CD4-positive, alpha-beta T cell treated with Interleukin-15 for 1 hour (primary cell): ENCODE data around the gene ATG5.
A peak's percentile ranks its signal among the peaks of the same experiment; 100 is the strongest.

Source experiments
- DNase-seq: peaks from one replicate; pipeline ENCODE4 v3.0.0-alpha.2; 2020

ATG5 gene

DNA sequence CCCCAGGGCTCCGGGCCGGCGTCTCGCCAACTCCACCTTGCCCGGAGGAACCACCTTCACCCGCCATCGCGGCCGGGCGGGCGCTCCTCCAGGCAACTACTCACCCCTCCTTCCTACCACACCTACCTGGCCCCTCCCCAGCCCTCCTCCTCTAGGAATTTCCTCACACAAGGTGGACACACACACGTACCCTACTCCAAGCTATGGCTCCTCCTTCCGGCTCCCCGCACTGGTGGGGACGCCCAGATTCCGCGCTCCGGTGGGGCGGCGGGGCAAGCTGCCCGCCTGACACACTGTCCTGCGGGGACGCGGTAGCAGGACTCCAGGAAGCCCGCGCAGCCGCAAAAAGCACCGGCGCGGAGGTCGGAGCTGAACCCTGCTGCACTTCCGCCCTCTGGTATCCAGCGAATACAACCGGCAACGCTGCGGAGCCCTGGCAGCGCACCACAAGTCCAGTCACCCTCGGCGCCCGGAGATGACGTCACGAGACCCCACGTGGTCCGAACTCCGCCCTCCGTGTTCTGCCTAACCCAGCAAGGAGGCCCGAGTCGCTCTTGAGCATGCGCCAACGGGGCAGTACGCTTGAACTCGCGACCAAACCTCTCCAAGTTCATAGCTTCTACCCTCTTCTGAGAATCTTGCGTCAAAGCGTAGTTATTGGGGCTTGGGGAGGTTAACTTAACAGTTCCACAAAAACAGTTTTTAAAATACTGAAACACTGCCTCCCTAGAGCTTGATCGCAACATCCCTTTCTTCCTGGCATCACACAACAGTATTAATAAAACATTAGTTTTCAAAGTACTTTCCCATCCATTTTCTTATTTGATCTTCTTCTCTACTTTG, at the start of gene ATG5:
Gene ATG5 (minus strand): TSS at position 425 of the 843 bp plus-strand sequence. CDS start 9,552 bp downstream, outside the sequence.
- peak; percentile 100 for DNase-seq

DNA sequence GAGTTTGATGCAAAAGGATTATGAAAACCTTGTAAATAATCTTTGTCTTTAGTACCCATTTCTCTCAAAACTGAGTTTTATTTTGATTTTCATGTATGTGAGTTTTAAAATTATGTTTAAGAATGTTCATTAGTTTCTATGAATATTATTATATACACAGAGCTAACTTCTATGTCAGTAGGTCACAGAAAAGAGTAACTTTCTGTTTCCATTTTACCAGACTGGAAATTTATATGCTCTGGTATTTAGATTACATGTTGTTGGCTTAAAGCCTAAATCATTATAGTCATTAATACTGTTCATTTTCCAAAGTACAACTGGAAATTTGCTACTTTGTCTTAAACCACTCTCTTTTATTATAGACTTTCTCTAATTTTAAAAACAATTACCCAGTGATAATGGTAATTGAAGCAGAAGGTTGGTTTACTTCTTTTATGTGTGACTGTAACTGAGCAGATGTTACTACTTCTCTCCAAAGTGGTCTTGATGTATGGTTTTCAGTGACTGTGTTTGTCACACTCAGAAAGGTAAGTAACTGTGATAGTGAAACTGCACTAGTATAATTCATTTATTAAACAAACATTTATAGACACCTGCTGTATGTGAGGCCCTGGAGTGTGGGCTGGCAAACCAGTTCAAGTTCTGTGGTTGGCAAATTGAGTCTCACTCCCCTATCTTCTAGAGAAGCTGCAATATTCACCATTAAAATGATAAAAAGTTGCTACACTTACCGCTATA, 48.1 kb upstream of the ATG5 start:
- no peak for DNase-seq

DNA sequence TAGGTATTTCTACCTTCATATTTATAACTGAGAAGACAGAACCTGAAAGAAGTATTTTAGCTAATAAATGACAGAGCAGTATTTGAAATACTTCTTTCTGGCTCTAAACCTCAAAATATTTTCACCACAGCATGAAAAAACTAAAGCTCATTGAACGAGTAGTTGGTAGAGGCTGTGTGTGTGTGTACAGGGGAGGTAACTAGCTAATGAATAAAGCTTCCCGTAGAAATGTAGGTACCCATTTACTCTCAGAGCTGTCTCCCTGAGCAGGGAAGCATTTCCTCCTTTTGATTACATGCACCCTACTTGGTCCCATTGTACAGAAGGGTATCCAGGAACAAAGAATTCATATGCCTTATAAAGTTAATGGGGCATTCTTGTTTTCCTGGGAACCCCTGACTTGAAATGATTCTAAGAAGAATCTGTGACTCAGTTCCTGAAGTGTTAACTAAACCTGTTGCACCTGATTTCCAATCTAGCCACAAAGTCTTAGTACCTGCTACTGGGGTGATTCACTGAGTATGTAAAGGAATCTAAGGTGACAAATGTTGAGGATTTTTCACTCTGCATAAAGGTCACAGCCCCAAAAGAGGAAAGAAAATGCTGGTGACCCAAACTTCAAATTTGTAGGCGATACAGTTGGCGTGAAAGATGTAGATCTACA, 47.4 kb upstream of the ATG5 start:
- no peak for DNase-seq

DNA sequence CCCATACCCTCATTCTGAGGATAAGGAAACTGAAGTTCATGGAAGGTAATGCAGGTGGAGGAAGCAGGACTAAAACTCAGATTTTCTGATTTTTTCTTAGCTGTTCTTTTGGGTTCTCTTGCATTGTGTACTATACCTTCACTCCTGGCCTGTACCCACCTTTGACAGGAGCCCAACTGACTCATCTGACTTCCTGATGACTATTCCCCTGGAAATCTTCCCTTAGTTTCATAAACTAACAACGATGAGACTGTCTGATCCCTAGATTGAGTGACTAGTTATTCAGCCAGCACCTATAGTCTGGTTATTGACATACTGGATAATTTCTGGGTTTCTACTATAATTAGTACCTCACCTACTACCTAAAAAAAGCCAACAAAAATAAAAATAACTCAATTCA, 45.1 kb upstream of the ATG5 start:
- no peak for DNase-seq

DNA sequence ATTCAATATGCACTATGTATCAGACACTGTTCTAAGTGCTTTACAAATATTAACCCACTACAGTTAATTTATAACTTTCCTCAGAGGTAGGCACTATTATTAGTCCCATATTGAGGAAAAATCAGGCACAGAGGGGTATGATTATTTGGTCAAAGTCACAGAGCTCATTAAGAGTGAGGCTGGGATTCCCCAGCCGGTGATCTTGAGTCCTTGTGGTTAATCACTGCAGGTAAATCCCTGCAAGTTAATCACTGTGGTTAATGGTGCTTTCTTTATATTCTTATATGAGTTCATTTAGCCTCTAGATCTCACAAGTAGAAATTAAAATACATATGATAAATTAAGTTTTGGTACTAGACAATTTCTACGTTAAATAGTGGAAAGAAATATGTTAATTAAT, 44.2 kb upstream of the ATG5 start:
- no peak for DNase-seq

DNA sequence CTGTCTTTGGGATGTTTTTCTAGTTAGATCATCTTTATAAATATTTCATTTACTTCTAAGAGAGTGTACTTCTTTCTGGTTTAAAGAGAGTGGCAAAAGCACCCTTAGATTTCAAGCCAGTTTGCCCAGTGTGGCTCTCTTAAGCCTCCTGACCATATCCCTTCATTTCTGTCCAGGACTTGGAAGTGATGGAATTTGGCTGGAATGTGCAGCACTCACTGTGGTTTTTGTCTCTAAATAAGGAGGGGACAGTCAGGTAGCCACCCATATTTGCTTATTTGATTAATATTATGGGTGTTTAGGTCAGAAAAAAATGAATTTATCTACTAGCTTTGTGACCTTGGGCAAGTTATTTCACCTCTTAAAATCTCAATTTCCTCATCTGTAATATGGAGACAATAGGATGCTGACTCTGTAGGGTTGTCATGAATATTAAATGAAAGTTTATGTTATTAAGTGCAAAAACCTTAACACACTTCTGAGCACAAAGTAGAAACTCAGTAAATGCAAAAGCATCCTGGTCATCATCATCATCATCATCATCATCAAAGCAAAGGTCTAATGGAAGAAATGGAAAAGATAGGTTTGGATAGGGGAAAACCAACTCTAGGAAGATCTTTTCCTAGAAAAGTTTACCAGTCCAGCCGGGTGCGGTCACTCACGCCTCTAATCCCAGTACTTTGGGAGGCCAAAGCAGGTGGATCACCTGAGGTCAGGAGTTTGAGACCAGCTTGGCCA, 38.0 kb upstream of the ATG5 start:
- no peak for DNase-seq

DNA sequence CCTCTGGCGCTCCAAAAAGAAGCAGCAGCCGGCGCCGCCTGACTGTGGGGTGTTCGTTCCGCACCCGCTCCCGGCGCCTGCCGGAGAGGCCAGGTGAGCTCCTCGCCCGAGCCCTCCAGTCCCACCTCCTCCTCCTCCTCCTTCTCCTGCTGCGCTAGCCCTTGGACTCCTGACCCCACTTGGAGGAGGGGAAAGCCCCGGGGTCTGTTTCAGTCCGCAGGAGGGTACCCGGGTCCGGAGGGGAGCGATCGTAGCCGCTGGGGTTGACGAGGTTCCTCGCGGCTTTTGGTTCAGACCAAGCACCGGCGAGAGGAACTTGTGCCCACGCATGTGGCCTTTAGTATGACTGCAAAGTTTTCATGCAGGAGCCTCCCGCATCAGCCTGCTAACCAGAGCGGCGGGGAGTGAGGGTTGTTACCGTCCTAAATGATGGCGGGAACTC, 35.5 kb upstream of the ATG5 start:
- DNase-seq = no peak

DNA sequence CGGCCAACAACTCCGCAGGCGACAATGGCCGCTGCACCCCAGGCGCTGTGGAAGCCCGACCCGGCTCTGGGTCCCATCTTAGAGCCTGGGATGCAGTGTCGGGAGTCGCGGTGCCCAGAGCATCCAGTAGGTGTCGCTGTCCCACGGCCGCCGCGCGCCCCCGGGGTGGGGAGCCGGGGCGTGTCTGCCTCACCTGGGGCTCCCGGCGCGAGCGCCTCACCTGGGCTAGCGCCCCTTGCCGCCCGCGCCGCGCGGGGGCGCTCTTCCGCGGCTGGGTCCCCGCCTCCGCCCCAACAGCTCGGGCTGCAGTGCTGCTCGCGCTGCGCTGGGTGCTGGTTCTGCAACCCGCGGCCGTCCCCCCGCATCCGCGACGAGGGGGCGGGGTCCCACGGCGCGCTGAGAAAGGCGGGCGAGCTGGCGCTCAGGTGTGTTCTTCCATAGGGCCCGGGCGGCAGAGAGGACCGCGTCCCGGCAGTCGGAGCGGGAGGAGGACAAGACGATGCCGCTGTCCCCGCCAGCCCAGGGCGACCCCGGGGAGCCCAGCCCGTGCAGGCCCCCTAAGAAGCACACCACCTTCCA, 34.9 kb upstream of the ATG5 start, which contains the start of gene CRYBG1:
Gene CRYBG1 (plus strand): TSS at position 308 of the 579 bp plus-strand sequence. CDS start 192 bp downstream, at position 500.
- peak; percentile 66 for DNase-seq

DNA sequence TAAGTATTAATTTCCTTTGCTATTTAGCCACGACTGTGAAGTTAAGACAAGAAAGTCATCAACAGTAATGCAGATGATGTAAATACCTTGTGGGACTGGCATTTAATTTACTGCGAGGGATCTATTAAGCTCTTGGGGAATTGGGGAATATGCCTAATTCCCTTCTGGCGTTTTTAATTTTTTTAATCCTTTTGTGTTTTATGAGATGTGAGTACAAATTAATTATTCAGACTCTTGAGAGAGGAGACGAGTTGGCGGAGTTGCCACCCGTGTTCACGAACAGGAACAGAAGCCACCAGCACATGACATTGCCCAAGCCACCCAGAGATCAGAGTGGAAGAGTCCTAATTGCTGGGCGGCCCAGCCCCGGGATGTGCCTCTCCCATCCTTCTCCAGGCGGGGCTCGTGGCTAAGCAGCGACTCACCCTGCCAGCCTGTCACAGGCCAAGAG, 34.4 kb upstream of the ATG5 start:
- no peak for DNase-seq

DNA sequence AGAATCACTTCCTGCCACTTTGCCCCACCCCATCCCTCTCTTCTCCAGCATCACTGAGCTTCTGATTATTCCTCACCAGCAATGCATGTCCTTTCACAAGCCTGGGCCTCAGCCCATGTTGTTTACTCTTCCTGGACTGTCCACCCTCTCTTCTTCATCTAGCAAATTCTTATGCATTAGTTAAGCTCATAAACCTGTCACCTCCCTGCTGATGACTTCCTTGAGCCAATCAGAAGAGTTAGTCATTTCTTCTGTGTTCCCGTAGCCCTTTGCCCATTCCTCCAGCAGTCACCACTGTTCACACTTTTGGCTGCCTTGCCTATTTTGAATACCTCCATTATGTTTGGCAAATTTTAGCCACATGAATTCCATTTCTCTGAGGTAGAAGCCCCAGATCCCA, 30.8 kb upstream of the ATG5 start:
- DNase-seq = no peak

DNA sequence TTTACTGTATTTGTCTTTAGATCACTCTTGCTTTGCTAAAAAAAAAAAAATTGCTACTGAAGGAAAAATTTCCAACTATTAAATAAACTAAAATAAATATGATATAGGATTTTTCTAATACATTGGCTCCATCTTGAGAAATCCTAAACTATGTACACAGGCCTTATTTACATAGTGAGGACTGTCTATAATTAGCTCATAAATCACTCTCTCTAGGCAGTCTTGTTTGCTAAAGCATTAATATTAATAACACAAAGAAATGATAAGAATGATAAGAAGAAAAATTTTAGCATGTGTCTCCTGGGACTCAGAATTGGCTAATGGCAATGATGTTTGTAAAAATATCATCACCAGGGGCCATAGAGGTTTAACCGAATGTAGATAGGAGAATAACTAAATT, 21.7 kb upstream of the ATG5 start:
- DNase-seq = no peak

DNA sequence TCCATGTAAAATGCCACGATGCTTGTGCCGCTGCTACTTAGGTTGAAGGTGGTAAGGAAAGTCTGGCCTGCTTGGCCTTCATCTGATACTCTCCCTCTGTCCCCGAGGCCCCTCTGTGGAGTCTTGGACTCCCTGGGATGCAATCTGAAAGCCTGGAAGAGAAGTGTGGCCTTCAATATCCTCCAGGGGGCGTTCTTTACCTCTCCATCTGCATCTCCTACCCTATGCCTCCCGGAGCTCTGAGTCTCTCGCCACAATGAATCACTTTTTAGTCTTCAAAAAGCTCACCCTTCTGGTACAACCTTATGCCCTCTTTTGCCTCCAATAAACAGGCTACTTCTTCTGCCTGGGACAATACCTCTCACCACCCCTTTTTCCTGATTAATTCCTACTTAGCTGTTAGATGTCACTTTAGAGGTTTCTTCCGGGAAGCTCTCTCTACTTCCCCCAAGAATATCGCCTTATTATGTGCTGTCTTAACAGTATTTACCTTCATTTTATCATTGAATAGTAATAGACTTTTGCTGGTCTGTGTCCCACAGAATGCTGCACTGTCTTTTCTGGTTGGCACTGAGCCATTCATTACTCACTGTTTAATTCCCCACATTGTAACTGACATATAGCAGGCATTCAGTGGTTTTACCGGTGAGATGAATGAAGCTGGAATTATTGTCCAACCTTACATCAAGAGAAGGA, 13.9 kb upstream of the ATG5 start:
- DNase-seq = peak; percentile 37

DNA sequence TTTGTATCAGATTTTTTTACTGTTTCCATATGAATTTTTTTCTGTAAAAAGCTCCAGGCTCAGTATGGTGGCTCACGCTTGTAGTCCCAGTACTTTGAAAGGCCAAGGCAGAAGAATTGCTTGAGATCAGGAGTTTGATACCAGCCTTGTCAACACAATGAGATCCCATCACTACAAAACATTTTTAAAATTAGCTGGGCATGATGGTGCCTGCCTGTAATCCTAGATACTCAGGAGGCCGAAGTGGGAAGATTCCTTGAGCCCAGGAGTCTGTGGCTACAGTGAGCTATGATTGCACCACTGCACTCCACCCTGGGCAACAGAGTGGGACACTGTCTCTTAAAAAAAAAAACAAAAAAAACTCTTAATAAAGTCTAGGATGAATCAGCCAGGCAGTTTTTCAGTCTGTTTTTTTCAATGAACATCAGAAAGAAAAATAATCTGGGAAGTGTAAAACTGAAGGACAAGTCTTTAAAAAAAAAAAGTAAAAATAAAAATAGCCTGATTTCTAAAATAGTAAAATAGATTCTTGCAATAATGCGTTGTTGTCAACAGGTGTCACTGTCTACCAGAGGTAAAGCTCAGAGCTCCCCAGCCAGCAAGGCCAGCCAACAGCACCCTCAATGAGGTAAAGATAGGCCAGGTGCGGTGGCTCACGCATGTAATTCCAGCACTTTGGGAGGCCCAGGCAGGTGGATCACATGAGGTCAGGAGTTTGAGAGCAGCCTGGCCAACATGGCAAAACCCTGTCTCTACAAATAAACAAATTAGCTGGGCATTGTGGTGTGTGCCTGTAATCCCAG, 9.3 kb upstream of the ATG5 start:
- DNase-seq = peak; percentile 46

DNA sequence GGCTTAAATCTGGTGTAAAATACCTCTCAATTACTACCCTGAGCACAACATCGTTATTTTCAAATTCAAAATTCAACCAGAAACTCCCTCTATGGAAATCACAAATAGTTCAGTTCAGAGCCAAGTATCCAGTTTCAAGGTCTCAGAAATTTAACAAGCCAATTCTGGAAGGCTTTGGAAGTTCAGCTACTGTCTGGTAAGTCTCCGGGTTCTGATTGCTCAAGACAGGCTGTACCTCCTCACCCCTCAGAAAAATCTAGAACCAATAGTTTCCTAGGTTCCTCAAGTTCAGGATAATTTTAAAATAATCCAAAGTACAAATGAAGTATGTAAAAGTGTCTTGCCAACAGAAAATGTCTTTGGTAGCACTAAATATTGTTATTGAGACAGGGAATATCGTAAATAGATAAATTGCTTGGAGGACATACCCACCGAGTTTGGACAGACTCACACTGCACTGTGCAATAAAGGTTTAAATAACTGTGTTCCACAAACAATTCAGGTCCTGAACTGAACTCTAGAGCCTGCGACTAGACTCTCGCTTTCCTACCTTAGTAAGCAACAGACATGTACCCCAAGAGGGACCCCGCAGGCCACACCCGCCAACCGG, 729 bp downstream of the ATG5 start:
- DNase-seq = no peak

DNA sequence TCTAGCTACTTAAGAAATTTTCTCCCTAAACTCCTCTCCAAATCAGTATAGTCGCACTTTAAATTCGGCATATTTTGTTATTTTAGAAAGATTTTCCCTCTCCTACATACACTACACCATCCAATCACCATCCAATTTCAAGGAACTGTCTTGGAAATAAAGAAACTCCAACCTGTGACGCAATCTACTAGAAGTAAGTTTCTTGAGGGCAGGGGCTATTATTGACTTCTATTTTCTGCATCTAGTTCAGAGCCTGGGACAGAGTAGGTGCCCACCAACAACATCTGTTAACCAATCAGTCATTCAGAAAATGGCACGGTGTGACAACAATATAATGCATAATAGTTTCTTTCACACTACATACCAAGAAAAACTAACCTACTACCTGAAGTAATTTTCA, 3.6 kb downstream of the ATG5 start:
- no peak for DNase-seq

DNA sequence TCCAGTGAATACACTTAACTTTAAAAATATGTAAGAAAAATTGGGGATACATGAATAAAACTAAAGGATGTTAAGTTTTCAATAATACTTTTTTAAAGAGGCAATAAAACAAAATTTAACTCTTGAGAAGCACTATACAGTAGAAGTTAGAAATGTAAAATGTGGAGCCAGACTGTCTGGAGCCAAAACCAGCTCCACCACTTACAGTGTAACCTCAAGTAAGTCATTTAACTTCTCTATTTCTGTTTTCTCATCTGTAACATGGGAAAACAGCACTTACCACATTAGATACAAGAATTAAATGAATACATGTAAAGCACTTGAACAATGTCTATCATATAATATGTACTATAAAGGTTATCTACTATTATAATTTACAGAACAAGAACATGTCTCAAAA, 6.7 kb downstream of the ATG5 start:
- DNase-seq = no peak

DNA sequence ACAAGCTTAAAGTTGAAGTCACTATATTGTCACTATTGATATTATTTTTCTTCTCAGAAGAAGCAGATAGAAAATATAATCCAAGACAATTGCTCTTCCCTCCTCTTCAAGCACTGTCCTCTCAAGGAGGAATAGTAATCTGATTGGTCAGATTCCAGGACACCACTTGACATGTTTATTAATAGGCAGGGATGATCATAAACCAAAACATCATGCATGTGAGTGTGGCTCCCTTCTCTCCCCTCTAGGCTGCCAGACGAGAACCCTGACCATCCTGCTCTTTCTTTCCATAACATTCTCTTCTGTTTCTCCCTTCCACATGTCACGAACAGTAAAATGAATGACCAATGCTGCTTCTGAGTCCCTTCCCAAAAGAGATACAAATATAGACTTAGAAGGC, 7.5 kb downstream of the ATG5 start:
- DNase-seq = no peak

DNA sequence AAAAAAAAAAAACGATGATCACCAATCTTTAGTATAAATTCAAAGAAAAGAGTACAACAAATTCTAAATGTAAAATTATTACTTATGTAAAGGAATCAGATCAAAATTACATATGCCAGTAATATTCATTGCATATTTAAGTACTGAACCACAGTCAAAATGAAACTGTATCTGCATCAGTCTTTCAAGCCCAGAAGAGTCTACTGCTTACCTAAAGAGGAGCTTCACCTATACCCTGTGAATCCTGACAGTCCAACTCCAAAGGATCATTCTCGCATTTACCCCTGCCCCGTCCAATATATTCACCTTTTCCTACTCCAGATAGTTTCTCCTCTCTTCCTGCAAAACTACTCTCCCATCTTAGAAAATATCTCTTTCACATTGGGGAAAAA, 9.2 kb downstream of the ATG5 start:
- no peak for DNase-seq

DNA sequence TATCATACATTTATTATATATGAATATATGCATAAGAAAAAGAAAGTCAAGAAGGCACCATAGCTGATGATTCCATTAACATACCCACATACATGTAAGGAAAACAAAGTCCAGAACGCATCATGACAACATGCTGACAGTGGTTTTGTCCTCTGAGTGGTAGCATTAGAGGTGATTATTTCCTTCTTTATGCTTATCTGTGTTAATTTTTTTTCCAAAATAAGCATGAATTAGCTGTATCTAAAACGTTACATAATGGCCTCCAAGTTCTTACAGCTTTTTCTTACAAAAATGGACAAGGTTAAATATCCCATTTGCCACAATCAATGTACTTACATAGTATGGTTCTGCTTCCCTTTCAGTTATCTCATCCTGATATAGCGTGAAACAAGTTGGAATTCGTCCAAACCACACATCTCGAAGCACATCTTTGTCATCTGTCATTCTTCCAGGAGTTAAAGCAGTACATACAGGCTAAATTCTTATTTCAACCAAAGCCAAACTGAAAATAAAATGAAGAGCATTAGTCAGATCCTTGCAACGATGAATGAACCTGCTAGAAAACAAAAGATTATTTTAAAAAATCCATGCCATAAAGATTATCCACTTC, 9.7 kb downstream of the ATG5 start:
- DNase-seq = no peak
